K562 (cell line): Measurements from ENCODE around the gene SIGLEC7. TPM values are rescaled to one million over a fixed set of nuclear protein-coding genes. Genes with fewer than 3 reads are reported as not detected.

Experiments used
- ATAC-seq: fragments of 200-7000 bp; cut with Tn5 transposase; 3 replicates; pipeline ENCODE4 v1.9.1; 2020; ENCODE audit warnings: moderate library complexity
- BruUV-seq: library from RNA; stranded (reverse); fragments of 400-500 nt; replicated peaks from 2 replicates; lab custom pipeline; 2021; lab: Mats Ljungman, UMichigan
- CTCF ChIA-PET: fragments of 300-600 bp; formaldehyde crosslinking; extraction: SDS; loops from one replicate; lab custom pipeline; 2021; ENCODE audit warnings: low intra/inter-chr PET ratio; lab: Yijun Ruan, JAX
- POLR2A ChIA-PET: fragments of 300-600, 350-650 bp; sonication (Branson Sonifier 250); formaldehyde crosslinking; extraction: SDS; loops from one replicate; lab custom pipeline; 2021; ENCODE audit warnings: antibody characterized with exemption, inconsistent platforms; lab: Yijun Ruan, JAX
- DNase-seq, 4 experiments: peaks; one replicate each; pipeline versions ENCODE4 v3.0.0 to v3.0.0-alpha.2; 2011 to 2018; ENCODE audit warnings: low spot score in 3 of 4, mixed read lengths in 3 of 4; ENCODE audit errors: extremely low read depth in 1 of 4
- FAIRE-seq: peaks from 2 replicates; lab custom pipeline; 2011; peaks lifted over from hg19 to GRCh38; lab: Jason Lieb, UNC
- H2AFZ ChIP-seq: 2 replicates; pipeline ENCODE4 v1.6.0; 2011; ENCODE audit warnings: low read depth, low read length, control low read depth, inconsistent platforms
- H3K27ac ChIP-seq: fragments of 200-600 bp; 3 replicates; pipeline ENCODE4 v1.8.0; 2011; ENCODE audit warnings: low read depth, mild to moderate bottlenecking, control low read depth, inconsistent platforms, low read length, moderate library complexity, mixed read lengths; ENCODE audit errors: extremely low read depth
- H3K27me3 ChIP-seq, 2 experiments: fragments of 300-600 bp in 1 of 2; 2 replicates in 1 of 2; 3 replicates in 1 of 2; pipeline versions ENCODE4 v1.6.0 to v1.8.0; 2011; ENCODE audit warnings: inconsistent platforms in 2 of 2, low read length in 2 of 2, mild to moderate bottlenecking in 1 of 2, mixed read lengths in 1 of 2, moderate library complexity in 1 of 2; ENCODE audit not compliant: control insufficient read depth in 2 of 2, insufficient read depth in 2 of 2
- H3K36me3 ChIP-seq: fragments of 300-600 bp; 3 replicates; pipeline ENCODE4 v1.8.0; 2011; ENCODE audit warnings: mild to moderate bottlenecking, low read length, inconsistent platforms; ENCODE audit not compliant: control insufficient read depth, insufficient read depth
- H3K4me1 ChIP-seq, 2 experiments: fragments of 200-600 bp in 1 of 2; replicated peaks in 1 of 2; 2 replicates in 1 of 2; 3 replicates in 1 of 2; pipeline versions ENCODE4 v1.5.1 to v1.8.0; 2011; ENCODE audit warnings: inconsistent platforms in 2 of 2, low read length in 2 of 2, mild to moderate bottlenecking in 1 of 2, mixed read lengths in 1 of 2, moderate library complexity in 1 of 2; ENCODE audit not compliant: control insufficient read depth in 2 of 2, insufficient read depth in 2 of 2
- H3K4me2 ChIP-seq: 2 replicates; pipeline ENCODE4 v1.6.1; 2011; ENCODE audit warnings: low read length, control low read depth, inconsistent platforms, mixed read lengths; ENCODE audit not compliant: insufficient read depth
- H3K4me3 ChIP-seq: fragments of 200-600 bp; sonication (generic), shearing (Covaris generic); 2 replicates; pipeline ENCODE4 v1.5.1; 2016; ENCODE audit warnings: control low read depth, inconsistent platforms
- H3K79me2 ChIP-seq: fragments of 200-600 bp; 3 replicates; pipeline ENCODE4 v1.8.0; 2011; ENCODE audit warnings: low read length, inconsistent platforms; ENCODE audit not compliant: control insufficient read depth, insufficient read depth
- H3K9ac ChIP-seq, 2 experiments: 2 replicates each; pipeline versions ENCODE4 v1.6.0 to v1.6.1; 2011; ENCODE audit warnings: low read depth in 2 of 2, low read length in 2 of 2, control low read depth in 1 of 2, inconsistent platforms in 1 of 2, mild to moderate bottlenecking in 1 of 2, mixed read lengths in 1 of 2; ENCODE audit not compliant: insufficient read depth in 1 of 2
- H3K9me1 ChIP-seq: one replicate; pipeline ENCODE4 v1.6.0; 2011; ENCODE audit warnings: inconsistent platforms, mild to moderate bottlenecking, low read length, moderate library complexity; ENCODE audit not compliant: control insufficient read depth, insufficient read depth
- H3K9me3 ChIP-seq: replicated peaks from 2 replicates; pipeline ENCODE4 v1.5.1; 2011; ENCODE audit warnings: low read depth, low read length, inconsistent platforms; ENCODE audit not compliant: control insufficient read depth, insufficient read depth
- H4K20me1 ChIP-seq: replicated peaks from 2 replicates; pipeline ENCODE4 v1.6.1; 2011; ENCODE audit warnings: low read length, inconsistent platforms, mixed read lengths; ENCODE audit not compliant: control insufficient read depth, insufficient read depth
- ELF1 ChIP-seq: fragments of 200-800 bp; sonication (Bioruptor generic); IDR thresholded peaks from 2 replicates; pipeline ENCODE4 v1.6.1; 2016; ENCODE audit warnings: missing genetic modification characterization, missing compliant biosample characterization
- HDGF ChIP-seq: fragments of 450-650 bp; IDR thresholded peaks from 2 replicates; pipeline ENCODE4 v1.6.1; 2016
- PBX2 ChIP-seq, 2 experiments: IDR thresholded peaks in 1 of 2; conservative IDR thresholded peaks in 1 of 2; 2 replicates each; pipeline ENCODE4 v1.6.1; 2016; ENCODE audit warnings: low read depth in 2 of 2, mild to moderate bottlenecking in 1 of 2, missing compliant biosample characterization in 1 of 2, missing genetic modification characterization in 1 of 2, moderate library complexity in 1 of 2
- REST ChIP-seq, 2 experiments: fragments of 450-650 bp; formaldehyde crosslinking in 1 of 2; IDR thresholded peaks; 2 replicates each; pipeline versions ENCODE4 v1.4.0 to v1.6.1; 2014 to 2020; ENCODE audit warnings: mild to moderate bottlenecking in 2 of 2, borderline replicate concordance in 1 of 2, low read depth in 1 of 2
- WGBS: fragments of 100-300 bp; shearing (Covaris generic); methylation state at CpG from one replicate; pipeline ENCODE4 v1.1.6; 2016; ENCODE audit warnings: low coverage, mixed read lengths; ENCODE audit not compliant: insufficient coverage; ENCODE audit errors: missing lambda C conversion rate; 5-methylcytosine and 5-hydroxymethylcytosine counted together
- in situ Hi-C: fragments of 300-500 bp; cut with MboI; formaldehyde crosslinking; loops from 4 replicates; pipeline ENCODE4 v1.15.0; 2018; ENCODE audit warnings: inconsistent platforms, mixed read lengths
- intact Hi-C: fragments of 100-400 bp; cut with micrococcal nuclease; formaldehyde crosslinking; loops from 2 replicates; pipeline ENCODE4 v1.14.2; 2022
- polyA plus RNA-seq, 8 experiments: library from polyadenylated mRNA; depleted of rRNA in 4 of 8; stranded (reverse) in 5 of 8; unstranded in 3 of 8; fragments of >200 nt; fragmentation: Nextera tagmentation in 2 of 8; fragmentation: Illumina TruSeq in 1 of 8; extraction: Ambion mirVana in 2 of 8; extraction: Trizol in 1 of 8; gene quantifications; 2 replicates each; pipeline versions ENCODE4 v1.2.1 to v1.2.3, GENCODE V29; 2011 to 2014; ENCODE audit warnings: inconsistent platforms in 1 of 8, missing spikeins in 1 of 8
- total RNA-seq, 7 experiments: library from RNA; depleted of rRNA in 6 of 7; stranded (reverse); fragments of >200 nt in 6 of 7; fragmentation: Illumina TruSeq in 2 of 7; extraction: Trizol in 2 of 7; gene quantifications; 2 replicates each; pipeline versions ENCODE4 v1.2.1 to v1.2.3, GENCODE V29; 2011 to 2021; ENCODE audit warnings: low replicate concordance in 1 of 7

Gene SIGLEC7
- total and polyA plus RNA-seq, 9 of the 15 experiments (the other 6 are each of a cell fraction or from before 2014, with no cell fraction given): 0.10 to 0.12 TPM; not detected in 7

- TF ChIP-seq PBX2 (CRISPR knock-in tag; IDR thresholded peaks at IDR 0.05; ENCODE audit: low read depth) (no peak), PBX2 (tag; conservative IDR thresholded peaks at IDR 0.05; ENCODE audit: low read depth) (no peak)
Measured at GRCh38 chr19:51161266-51161665, 19.2 kb downstream of the SIGLEC7 start (continued).

- CTCF ChIA-PET: no interaction called here
- H3K9me1 ChIP-seq: no peaks in the 10 kb centered on the region
- 32% methylated on average over 4 of the region's 4 CpGs for WGBS
Measured at GRCh38 chr19:51161867-51162496, 19.9 kb downstream of the SIGLEC7 start.

More at GRCh38 chr19:51161867-51162496, 19.9 kb downstream of the SIGLEC7 start:
- H3K4me2 ChIP-seq: no peak overlapping the region
- H3K9me3 ChIP-seq: no peaks in the 10 kb centered on the region
- intact Hi-C loops (no loop called here), in situ Hi-C loops (loop anchor here (25.0 kb wide), 1 partner anchor 500 kb away; no protein-coding TSS in a partner anchor)
- POLR2A ChIA-PET: interaction anchor here (0.6 to 1.0 kb wide), 2 partner anchors 24 to 148 kb away, joined by 3 read pairs; no protein-coding TSS in a partner anchor
- ATAC-seq: no peak
- no peak for TF ChIP-seq HDGF
- peak; percentile 62 for TF ChIP-seq REST (IDR thresholded peaks at IDR 0.05; ENCODE audit: borderline replicate concordance)
- no peak for TF ChIP-seq REST (CRISPR knock-in tag; IDR thresholded peaks at IDR 0.05; ENCODE audit: low read depth)
- 0 out of 2 replicates have a peak, but pooled peaks have one; percentile 14 for TF ChIP-seq ELF1 (tag)
- TF ChIP-seq, all 486 proteins: peak for 2
- no peak for FAIRE-seq
- DNase-seq: no peak
- Histone ChIP-seq H2AFZ (peak overlapping the region; percentile 21; the same call in 1 of the 2 replicates), H3K79me2 (no peaks in the 10 kb centered on the region), H3K27me3 (no peaks in the 10 kb centered on the region), H3K36me3 (no peaks in the 10 kb centered on the region), H3K4me3 (no peak overlapping the region), H3K9ac (no peak overlapping the region), H3K27ac (no peak overlapping the region), H3K4me1 (peaks cover 1 to 9% of the 10 kb centered on the region in 2 experiments), H4K20me1 (no peaks in the 10 kb centered on the region; the same call in 1 of the 2 replicates)
- BruUV-seq: no TSS peak
